Measurements from ENCODE around the gene CYFIP1.

DNA sequence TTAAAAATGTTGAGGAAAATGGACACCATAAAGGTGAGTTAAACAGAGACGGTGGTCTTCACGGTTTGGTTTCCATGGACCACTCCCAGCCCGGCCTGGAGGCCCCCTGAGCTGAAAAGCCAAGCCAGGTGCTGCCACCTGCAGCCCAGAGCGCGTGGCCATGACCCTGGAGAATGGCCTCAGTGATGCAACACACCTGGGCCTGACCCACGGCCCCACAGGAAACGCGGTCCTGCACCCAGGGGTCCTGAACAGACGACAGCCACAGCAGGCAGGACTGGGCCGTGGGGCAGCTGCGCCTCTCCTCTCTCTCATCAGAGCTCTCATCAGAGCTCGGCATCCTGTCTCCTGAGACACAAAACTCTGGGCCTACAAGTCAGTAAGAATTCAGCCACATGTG, 77.6 kb downstream of the CYFIP1 start:
- TF ChIP-seq, protein P1, sequence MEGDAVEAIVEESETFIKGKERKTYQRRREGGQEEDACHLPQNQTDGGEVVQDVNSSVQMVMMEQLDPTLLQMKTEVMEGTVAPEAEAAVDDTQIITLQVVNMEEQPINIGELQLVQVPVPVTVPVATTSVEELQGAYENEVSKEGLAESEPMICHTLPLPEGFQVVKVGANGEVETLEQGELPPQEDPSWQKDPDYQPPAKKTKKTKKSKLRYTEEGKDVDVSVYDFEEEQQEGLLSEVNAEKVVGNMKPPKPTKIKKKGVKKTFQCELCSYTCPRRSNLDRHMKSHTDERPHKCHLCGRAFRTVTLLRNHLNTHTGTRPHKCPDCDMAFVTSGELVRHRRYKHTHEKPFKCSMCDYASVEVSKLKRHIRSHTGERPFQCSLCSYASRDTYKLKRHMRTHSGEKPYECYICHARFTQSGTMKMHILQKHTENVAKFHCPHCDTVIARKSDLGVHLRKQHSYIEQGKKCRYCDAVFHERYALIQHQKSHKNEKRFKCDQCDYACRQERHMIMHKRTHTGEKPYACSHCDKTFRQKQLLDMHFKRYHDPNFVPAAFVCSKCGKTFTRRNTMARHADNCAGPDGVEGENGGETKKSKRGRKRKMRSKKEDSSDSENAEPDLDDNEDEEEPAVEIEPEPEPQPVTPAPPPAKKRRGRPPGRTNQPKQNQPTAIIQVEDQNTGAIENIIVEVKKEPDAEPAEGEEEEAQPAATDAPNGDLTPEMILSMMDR (IDR thresholded peaks at IDR 0.05; ENCODE audit: low read depth, low read length, poor library complexity, severe bottlenecking) = peak; percentile 20
- no peak for TF ChIP-seq EZH2phosphoT487 (IDR thresholded peaks at IDR 0.05; ENCODE audit: borderline replicate concordance, low read length)

All from DOHH2 (cell line).